ENCODE results near the gene RUNX1. TPM values are rescaled to one million over a fixed set of nuclear protein-coding genes. Genes with fewer than 3 reads are reported as not detected.
"Not testable (repeated sequence)": the region's sequence is repeated elsewhere in the genome, so short reads cannot be mapped to it uniquely, and the experiment has no call there.

Gene RUNX1
- total and polyA plus RNA-seq, 5 experiments from 2014 or later: 13.1 to 69.0 (median 22.6) TPM

GRCh38 chr21:34806423-34806822, 242.7 kb downstream of the RUNX1 start:
- H3K9me3 Mint-ChIP-seq: peaks cover 0 to 7% (median 0%) of the 10 kb centered on the region in 9 donors
- POLR2A ChIA-PET: no interaction called here
- no peak for DNase-seq
- no peak overlapping the region for H3K4me3 Mint-ChIP-seq
- peaks cover 12 to 85% (median 70%) of the 10 kb centered on the region in 4 donors for H3K4me1 Mint-ChIP-seq
- H3K27ac Mint-ChIP-seq: peak overlapping the region in 6 of 10 donors; percentile 10 to 96 (median 86)
- H3K36me3 Mint-ChIP-seq: peaks cover 14 to 52% (median 34%) of the 10 kb centered on the region in 3 donors
- no peaks in the 10 kb centered on the region for H3K27me3 Mint-ChIP-seq
- no peak for ATAC-seq

GRCh38 chr21:34805157-34805556, 243.9 kb downstream of the RUNX1 start:
- peak overlapping the region; percentile 25 to 95 (median 68) for H3K27ac Mint-ChIP-seq
- H3K27me3 Mint-ChIP-seq: no peaks in the 10 kb centered on the region
- POLR2A ChIA-PET: no interaction called here
- no peak overlapping the region for H3K4me3 Mint-ChIP-seq
- H3K36me3 Mint-ChIP-seq: peaks cover 14 to 59% (median 34%) of the 10 kb centered on the region in 3 donors
- peaks cover 8 to 76% (median 58%) of the 10 kb centered on the region in 4 donors for H3K4me1 Mint-ChIP-seq
- H3K9me3 Mint-ChIP-seq: peaks cover 0 to 7% (median 0%) of the 10 kb centered on the region in 9 donors
- ATAC-seq (no peak), DNase-seq (no peak)

GRCh38 chr21:34804584-34804983, 244.5 kb downstream of the RUNX1 start:
- H3K36me3 Mint-ChIP-seq: peaks cover 14 to 63% (median 33%) of the 10 kb centered on the region in 3 donors
- H3K4me3 Mint-ChIP-seq, POLR2A ChIA-PET, ATAC-seq, DNase-seq, H3K27me3 Mint-ChIP-seq, H3K9me3 Mint-ChIP-seq: not testable (repeated sequence)
- H3K4me1 Mint-ChIP-seq: peaks cover 8 to 70% (median 53%) of the 10 kb centered on the region in 4 donors
- H3K27ac Mint-ChIP-seq: peak overlapping the region in 6 of 10 donors; percentile 45 to 95 (median 79)

GRCh38 chr21:34803782-34804370, 245.2 kb downstream of the RUNX1 start:
- no peaks in the 10 kb centered on the region for H3K27me3 Mint-ChIP-seq
- DNase-seq (no peak), ATAC-seq (no peak)
- peaks cover 0 to 7% (median 0%) of the 10 kb centered on the region in 9 donors for H3K9me3 Mint-ChIP-seq
- no peak overlapping the region for H3K4me3 Mint-ChIP-seq
- peak overlapping the region in 7 of 10 donors; percentile 1 to 95 (median 72) for H3K27ac Mint-ChIP-seq
- H3K36me3 Mint-ChIP-seq: peaks cover 14 to 63% (median 35%) of the 10 kb centered on the region in 3 donors
- POLR2A ChIA-PET: no interaction called here
- H3K4me1 Mint-ChIP-seq: peaks cover 2 to 63% (median 46%) of the 10 kb centered on the region in 4 donors

GRCh38 chr21:34802180-34802899, 246.8 kb downstream of the RUNX1 start:
- DNase-seq: no peak

GRCh38 chr21:34801519-34802132, 247.5 kb downstream of the RUNX1 start:
- POLR2A ChIA-PET: no interaction called here

More at GRCh38 chr21:34802180-34802899, 246.8 kb downstream of the RUNX1 start:
- Mint-ChIP-seq H3K4me3 (no peak overlapping the region), H3K36me3 (peaks cover 16 to 73% (median 31%) of the 10 kb centered on the region in 3 donors), H3K4me1 (peaks cover 5 to 48% (median 33%) of the 10 kb centered on the region in 4 donors), H3K27ac (peak overlapping the region in 9 of 10 donors; percentile 16 to 86 (median 57)), H3K9me3 (peaks cover 0 to 7% (median 0%) of the 10 kb centered on the region in 9 donors), H3K27me3 (no peaks in the 10 kb centered on the region)
- no peak for ATAC-seq
- POLR2A ChIA-PET: no interaction called here

GRCh38 chr21:34800797-34801518, 248.1 kb downstream of the RUNX1 start:
- H3K4me3 Mint-ChIP-seq: no peak overlapping the region
- no peak for DNase-seq
- H3K4me1 Mint-ChIP-seq: peaks cover 5 to 36% (median 28%) of the 10 kb centered on the region in 4 donors

More at GRCh38 chr21:34801519-34802132, 247.5 kb downstream of the RUNX1 start:
- Mint-ChIP-seq H3K27me3 (no peaks in the 10 kb centered on the region), H3K36me3 (peaks cover 14 to 76% (median 26%) of the 10 kb centered on the region in 3 donors), H3K4me1 (peaks cover 5 to 41% (median 32%) of the 10 kb centered on the region in 4 donors), H3K9me3 (peaks cover 0 to 2% (median 0%) of the 10 kb centered on the region in 9 donors), H3K27ac (peak overlapping the region in 8 of 10 donors; percentile 4 to 76 (median 40)), H3K4me3 (no peak overlapping the region)
- DNase-seq (peak in 2 of 10 donors; percentile 8), ATAC-seq (no peak)

GRCh38 chr21:34799092-34799491, 250.0 kb downstream of the RUNX1 start:
- no peaks in the 10 kb centered on the region for H3K27me3 Mint-ChIP-seq
- no peak overlapping the region for H3K4me3 Mint-ChIP-seq
- POLR2A ChIA-PET: no interaction called here
- no peak for ATAC-seq
- H3K9me3 Mint-ChIP-seq: no peaks in the 10 kb centered on the region
- no peak for DNase-seq
- H3K4me1 Mint-ChIP-seq: peaks cover 5 to 22% (median 12%) of the 10 kb centered on the region in 4 donors
- peaks cover 12 to 89% (median 32%) of the 10 kb centered on the region in 3 donors for H3K36me3 Mint-ChIP-seq
- peak overlapping the region in 4 of 10 donors; percentile 25 to 74 (median 43) for H3K27ac Mint-ChIP-seq

More at GRCh38 chr21:34800797-34801518, 248.1 kb downstream of the RUNX1 start:
- ATAC-seq: no peak
- peaks cover 8 to 78% (median 25%) of the 10 kb centered on the region in 3 donors for H3K36me3 Mint-ChIP-seq
- POLR2A ChIA-PET: no interaction called here
- no peaks in the 10 kb centered on the region for H3K9me3 Mint-ChIP-seq
- no peaks in the 10 kb centered on the region for H3K27me3 Mint-ChIP-seq
- peak overlapping the region in 4 of 10 donors; percentile 20 to 57 (median 44) for H3K27ac Mint-ChIP-seq

GRCh38 chr21:34797921-34798535, 251.1 kb downstream of the RUNX1 start:
- H3K4me3 Mint-ChIP-seq: no peak overlapping the region
- peaks cover 12 to 86% (median 31%) of the 10 kb centered on the region in 3 donors for H3K36me3 Mint-ChIP-seq
- ATAC-seq (no peak), DNase-seq (no peak)
- H3K27ac Mint-ChIP-seq: peak overlapping the region in 7 of 10 donors; percentile 26 to 70 (median 58)
- POLR2A ChIA-PET: no interaction called here
- H3K9me3 Mint-ChIP-seq: no peaks in the 10 kb centered on the region
- peaks cover 5 to 18% (median 9%) of the 10 kb centered on the region in 4 donors for H3K4me1 Mint-ChIP-seq
- no peaks in the 10 kb centered on the region for H3K27me3 Mint-ChIP-seq

GRCh38 chr21:34797201-34797525, 251.9 kb downstream of the RUNX1 start:
- H3K9me3 Mint-ChIP-seq: no peaks in the 10 kb centered on the region
- no peaks in the 10 kb centered on the region for H3K27me3 Mint-ChIP-seq
- POLR2A ChIA-PET: no interaction called here
- peak overlapping the region in 6 of 10 donors; percentile 20 to 81 (median 54) for H3K27ac Mint-ChIP-seq
- DNase-seq: no peak
- no peak overlapping the region for H3K4me3 Mint-ChIP-seq
- peaks cover 5 to 10% (median 6%) of the 10 kb centered on the region in 4 donors for H3K4me1 Mint-ChIP-seq
- ATAC-seq: no peak
- H3K36me3 Mint-ChIP-seq: peaks cover 12 to 89% (median 37%) of the 10 kb centered on the region in 3 donors

- POLR2A ChIA-PET: no interaction called here
- peaks cover 12 to 87% (median 37%) of the 10 kb centered on the region in 3 donors for H3K36me3 Mint-ChIP-seq
- ATAC-seq: no peak
- H3K9me3 Mint-ChIP-seq: no peaks in the 10 kb centered on the region
- DNase-seq: no peak
- no peak overlapping the region for H3K4me3 Mint-ChIP-seq
- H3K4me1 Mint-ChIP-seq: peaks cover under 1 to 5% (median 2%) of the 10 kb centered on the region in 4 donors
- peak overlapping the region in 5 of 10 donors; percentile 22 to 76 (median 58) for H3K27ac Mint-ChIP-seq
- no peaks in the 10 kb centered on the region for H3K27me3 Mint-ChIP-seq
Observed at GRCh38 chr21:34796518-34797200, 252.4 kb downstream of the RUNX1 start.

Measured in naive thymus-derived CD8-positive, alpha-beta T cell (primary cell).